ENCODE results near the gene SLC7A14.

SLC7A14 gene

DNA sequence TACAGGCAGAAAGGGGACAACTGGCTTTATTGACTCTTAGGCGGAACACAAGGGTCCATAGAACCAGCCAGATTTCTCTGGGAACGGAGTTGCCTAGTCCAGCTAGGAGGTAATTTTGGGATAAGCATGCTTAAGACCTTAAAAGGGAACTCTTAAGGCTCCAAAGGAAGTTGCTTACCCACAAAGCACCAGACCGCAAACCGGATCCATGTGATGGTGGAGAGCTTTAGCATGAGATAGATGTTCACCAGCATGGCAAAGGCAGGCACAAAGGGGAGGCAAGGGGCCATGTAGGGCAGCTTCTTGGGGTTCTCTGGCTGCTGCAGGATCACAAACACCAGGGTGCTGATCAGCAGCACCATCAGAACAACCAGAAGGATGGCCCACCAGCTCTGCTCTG lies 105.8 kb downstream of the SLC7A14 start:
- H3K4me1 Mint-ChIP-seq (ENCODE audit: low read depth in 2 of 2): no peaks in the 10 kb centered on the region

DNA sequence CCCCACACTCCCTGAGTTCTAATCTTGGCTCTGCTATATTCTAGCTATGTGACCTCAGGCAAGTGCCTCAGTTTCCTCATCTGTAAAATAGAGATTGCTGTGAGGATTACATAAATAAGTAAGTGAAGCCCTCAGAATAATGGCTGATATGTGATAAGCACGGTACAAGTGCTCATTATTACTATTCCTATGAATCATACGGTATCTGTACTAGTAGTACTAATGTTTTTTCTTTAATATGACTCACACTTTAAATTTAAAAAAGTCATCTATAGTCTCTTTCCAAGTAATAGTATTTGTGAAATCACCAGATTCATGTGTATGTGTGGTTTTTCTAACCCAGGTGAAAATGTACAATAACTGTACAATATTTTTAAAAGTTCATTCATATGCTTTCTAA lies 108.5 kb downstream of the SLC7A14 start:
- no peaks in the 10 kb centered on the region for H3K9me3 Mint-ChIP-seq
- H3K4me1 Mint-ChIP-seq (ENCODE audit: low read depth in 2 of 2): no peaks in the 10 kb centered on the region
- ATAC-seq (replicated peaks): no peak
- H3K27me3 Mint-ChIP-seq: peaks cover 12 to 56% of the 10 kb centered on the region in 2 donors
- no peaks in the 10 kb centered on the region for H3K36me3 Mint-ChIP-seq (ENCODE audit: insufficient read depth)
- H3K27ac Mint-ChIP-seq: no peak overlapping the region
- no peak for DNase-seq
- no peak overlapping the region for H3K4me3 Mint-ChIP-seq

More for the DNA sequence above, 105.8 kb downstream of the SLC7A14 start:
- ATAC-seq (replicated peaks) (no peak), DNase-seq (no peak)
- H3K36me3 Mint-ChIP-seq (ENCODE audit: insufficient read depth): no peaks in the 10 kb centered on the region
- no peak overlapping the region for H3K4me3 Mint-ChIP-seq
- no peak overlapping the region for H3K27ac Mint-ChIP-seq
- H3K9me3 Mint-ChIP-seq: no peaks in the 10 kb centered on the region
- peaks cover 11 to 58% of the 10 kb centered on the region in 2 donors for H3K27me3 Mint-ChIP-seq

DNA sequence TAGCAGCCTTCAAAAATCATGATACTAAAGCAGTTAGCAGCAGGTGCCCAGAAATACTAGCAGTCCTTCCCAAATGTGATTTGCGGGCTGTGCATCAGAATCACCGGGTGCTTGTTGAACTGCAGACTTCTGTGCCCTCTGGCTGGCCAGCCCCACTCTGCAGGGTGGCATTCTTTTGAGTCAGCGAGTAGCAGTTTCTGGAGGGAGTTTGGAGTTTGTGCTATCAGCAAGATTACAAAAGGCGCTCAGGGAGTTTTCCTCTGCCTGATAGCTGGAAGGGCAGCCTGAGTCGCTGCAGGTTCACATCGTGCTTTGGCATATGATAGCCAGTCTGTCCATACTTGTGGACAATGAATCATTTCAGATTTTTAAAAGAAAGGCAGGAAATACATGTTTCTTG lies 109.6 kb downstream of the SLC7A14 start:
- Mint-ChIP-seq H3K4me3 (no peak overlapping the region), H3K27me3 (peaks cover 20 to 65% of the 10 kb centered on the region in 2 donors), H3K4me1 (ENCODE audit: low read depth in 2 of 2) (no peaks in the 10 kb centered on the region), H3K9me3 (no peaks in the 10 kb centered on the region), H3K36me3 (ENCODE audit: insufficient read depth) (no peaks in the 10 kb centered on the region), H3K27ac (no peak overlapping the region)
- ATAC-seq (replicated peaks) (no peak), DNase-seq (no peak)

DNA sequence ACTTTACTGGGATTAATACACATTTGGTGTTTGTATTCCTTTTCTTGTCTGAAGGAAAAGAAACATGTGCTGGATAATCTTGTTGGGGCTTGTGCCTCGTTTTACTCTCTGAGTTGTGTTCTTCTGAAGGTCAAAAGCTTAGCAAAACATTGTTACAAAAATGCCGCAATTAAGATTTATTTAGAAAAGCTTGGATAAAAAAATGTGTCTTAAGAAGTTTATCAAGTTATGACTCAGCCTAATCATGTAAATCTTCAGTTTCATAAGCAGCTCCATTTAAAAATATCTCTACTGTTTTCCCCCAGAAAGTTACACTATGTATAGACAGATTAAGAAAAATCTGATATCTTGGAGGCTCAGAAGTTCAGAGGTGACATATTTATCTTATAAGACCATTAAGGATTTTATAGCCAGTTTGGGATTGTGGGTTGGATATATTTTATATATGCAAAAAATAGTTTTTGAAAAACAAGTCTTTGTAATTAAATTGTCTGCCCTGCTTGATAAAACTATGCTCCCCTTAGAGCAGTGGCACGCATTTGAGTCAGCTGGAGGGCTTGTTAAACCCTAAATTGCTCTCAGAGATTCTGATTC lies 110.7 kb downstream of the SLC7A14 start:
- ATAC-seq (replicated peaks): no peak
- DNase-seq: no peak
- Mint-ChIP-seq H3K36me3 (ENCODE audit: insufficient read depth) (no peaks in the 10 kb centered on the region), H3K9me3 (no peaks in the 10 kb centered on the region), H3K27ac (no peak overlapping the region), H3K4me3 (no peak overlapping the region), H3K4me1 (ENCODE audit: low read depth in 2 of 2) (no peaks in the 10 kb centered on the region), H3K27me3 (peaks cover 25 to 67% of the 10 kb centered on the region in 2 donors)

DNA sequence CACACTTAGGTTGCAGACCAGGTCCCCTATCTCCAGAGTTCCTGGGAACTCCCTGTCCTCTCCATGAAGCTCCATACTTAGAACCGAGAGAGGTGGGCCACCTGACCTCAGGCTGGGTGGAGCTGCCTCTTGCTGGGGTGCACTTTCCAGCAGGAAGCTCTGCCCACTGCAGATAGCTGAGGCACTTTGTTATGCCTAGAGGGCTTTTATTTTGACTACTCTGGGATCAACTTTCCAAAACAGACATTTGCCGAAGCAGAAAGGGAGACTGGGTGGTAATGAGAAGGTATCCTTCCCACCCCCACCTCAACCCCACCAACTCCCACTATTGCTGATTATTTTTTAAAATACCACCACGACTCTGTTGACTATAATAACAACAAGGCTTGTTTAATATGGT lies 112.5 kb downstream of the SLC7A14 start:
- no peak overlapping the region for H3K4me3 Mint-ChIP-seq
- no peak overlapping the region for H3K27ac Mint-ChIP-seq
- no peaks in the 10 kb centered on the region for H3K4me1 Mint-ChIP-seq (ENCODE audit: low read depth in 2 of 2)
- H3K27me3 Mint-ChIP-seq: peaks cover 31 to 72% of the 10 kb centered on the region in 2 donors
- ATAC-seq (replicated peaks): no peak
- no peaks in the 10 kb centered on the region for H3K9me3 Mint-ChIP-seq
- H3K36me3 Mint-ChIP-seq (ENCODE audit: insufficient read depth): no peaks in the 10 kb centered on the region
- DNase-seq: no peak

DNA sequence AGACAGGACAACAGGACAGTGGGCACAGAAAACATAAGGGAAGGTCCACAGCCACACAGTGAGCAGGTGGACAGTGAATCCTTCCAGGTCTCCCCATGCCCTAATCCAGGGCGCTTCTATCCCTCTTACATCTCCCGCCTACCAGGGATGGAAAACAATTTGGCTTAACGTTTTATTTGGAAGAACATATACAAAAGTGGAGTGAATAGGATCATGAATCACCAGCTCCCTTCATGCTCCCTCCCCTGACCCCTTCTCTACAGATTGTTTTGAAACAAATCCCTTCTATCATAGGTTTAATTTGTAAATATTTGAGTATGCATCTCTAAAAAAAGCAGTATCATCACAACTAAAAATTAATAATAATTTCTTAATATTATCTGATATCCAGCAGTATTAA lies 114.7 kb downstream of the SLC7A14 start:
- H3K9me3 Mint-ChIP-seq: no peaks in the 10 kb centered on the region
- ATAC-seq (replicated peaks): no peak
- no peak overlapping the region for H3K27ac Mint-ChIP-seq
- H3K27me3 Mint-ChIP-seq: peaks cover 31 to 80% of the 10 kb centered on the region in 2 donors
- no peak overlapping the region for H3K4me3 Mint-ChIP-seq
- no peaks in the 10 kb centered on the region for H3K36me3 Mint-ChIP-seq (ENCODE audit: insufficient read depth)
- no peak for DNase-seq
- H3K4me1 Mint-ChIP-seq (ENCODE audit: low read depth in 2 of 2): no peaks in the 10 kb centered on the region

DNA sequence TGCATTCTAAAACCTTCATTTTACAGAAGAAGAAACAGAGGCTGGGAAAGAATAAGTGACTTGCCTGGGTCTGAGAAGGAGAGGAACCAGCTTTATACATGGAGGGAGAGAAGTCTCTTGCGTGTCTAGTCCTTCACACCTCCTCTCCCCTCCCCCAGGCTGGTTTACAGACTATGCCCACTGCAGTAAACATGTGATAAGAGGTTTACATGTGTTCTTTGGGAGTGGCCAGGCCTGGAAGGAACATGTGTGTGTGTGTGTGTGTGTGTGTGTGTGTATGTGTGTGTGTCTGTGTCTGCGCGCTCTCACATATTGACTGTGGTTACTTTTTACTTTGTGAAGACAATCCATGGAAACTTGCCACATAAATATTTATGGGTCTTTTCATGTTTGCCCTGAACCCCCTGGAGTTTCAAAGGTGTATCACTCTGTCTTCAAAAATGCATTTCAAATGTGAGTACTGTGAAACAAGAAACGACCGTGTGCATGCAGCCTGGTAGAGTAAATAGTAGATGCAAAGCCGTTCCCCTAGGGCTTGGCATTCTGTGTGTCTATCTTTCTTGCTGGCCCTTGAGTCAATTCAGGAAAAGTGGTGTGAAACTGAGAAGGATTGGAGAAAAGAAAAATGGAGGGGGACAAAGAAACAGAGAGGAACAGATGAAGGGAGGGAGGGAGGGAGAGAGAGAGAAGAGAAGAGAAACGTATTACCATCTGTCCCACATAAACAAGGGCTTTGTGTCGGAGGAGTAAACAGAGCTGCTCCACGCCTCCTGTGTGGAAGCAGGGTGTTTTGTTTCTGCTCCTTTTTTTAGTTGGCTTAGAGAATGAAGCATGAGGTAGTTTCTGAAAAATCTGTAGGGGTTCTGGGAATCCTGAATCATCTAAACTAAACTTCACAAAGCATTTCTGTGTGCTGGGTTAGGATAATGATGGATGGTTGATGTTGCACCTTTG lies 115.5 kb downstream of the SLC7A14 start:
- Mint-ChIP-seq H3K9me3 (no peaks in the 10 kb centered on the region), H3K27ac (no peak overlapping the region), H3K4me3 (no peak overlapping the region), H3K36me3 (ENCODE audit: insufficient read depth) (no peaks in the 10 kb centered on the region), H3K4me1 (ENCODE audit: low read depth in 2 of 2) (no peaks in the 10 kb centered on the region), H3K27me3 (peaks cover 31 to 72% of the 10 kb centered on the region in 2 donors)
- DNase-seq: no peak
- ATAC-seq (replicated peaks): no peak

DNA sequence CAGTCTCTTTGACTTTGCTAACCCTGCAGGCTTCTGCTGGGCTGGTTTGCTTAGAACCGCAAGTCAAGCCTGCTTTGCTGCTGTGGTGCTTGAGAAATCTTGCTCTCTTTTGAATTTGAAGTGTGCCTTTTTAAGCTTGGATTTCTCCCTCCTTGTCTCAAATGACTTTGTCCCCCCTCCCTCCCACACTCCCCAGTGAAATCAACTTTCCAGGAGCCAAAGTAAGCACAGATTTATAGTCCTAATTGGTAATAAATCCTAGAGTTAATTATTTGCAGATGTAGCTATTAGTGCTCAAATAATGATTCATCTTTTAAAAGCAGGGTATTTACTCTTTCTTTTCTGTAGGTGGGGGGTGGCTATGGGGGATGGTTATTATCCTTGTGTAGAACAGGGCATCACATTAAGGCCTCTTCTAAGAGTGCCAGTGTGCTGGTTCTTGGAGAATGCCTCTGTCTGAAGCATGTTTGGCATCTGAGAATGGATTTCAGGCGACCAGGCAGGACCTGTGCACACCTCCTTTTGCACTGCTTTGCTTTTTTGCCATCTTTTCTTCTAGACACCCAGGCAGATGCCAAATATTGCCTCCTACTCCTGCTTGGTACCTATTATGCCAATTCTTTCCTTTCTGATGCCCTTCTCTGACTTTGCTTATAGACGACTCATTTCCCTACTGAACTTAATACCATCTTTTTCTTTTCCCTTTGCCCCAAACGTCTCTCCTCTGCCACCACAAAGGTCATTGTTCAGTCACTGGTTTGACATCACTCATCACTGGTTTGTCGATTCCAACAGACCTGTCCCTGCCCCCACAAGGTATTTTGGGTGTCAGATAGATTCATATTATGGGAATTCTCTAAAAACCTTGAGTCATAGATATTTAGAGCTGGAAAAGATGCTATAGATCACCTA lies 116.5 kb downstream of the SLC7A14 start:
- Mint-ChIP-seq H3K36me3 (ENCODE audit: insufficient read depth) (no peaks in the 10 kb centered on the region), H3K27me3 (peaks cover 32 to 66% of the 10 kb centered on the region in 2 donors), H3K4me1 (ENCODE audit: low read depth in 2 of 2) (no peaks in the 10 kb centered on the region), H3K9me3 (no peaks in the 10 kb centered on the region), H3K4me3 (no peak overlapping the region), H3K27ac (no peak overlapping the region)
- DNase-seq (no peak), ATAC-seq (replicated peaks) (no peak)

DNA sequence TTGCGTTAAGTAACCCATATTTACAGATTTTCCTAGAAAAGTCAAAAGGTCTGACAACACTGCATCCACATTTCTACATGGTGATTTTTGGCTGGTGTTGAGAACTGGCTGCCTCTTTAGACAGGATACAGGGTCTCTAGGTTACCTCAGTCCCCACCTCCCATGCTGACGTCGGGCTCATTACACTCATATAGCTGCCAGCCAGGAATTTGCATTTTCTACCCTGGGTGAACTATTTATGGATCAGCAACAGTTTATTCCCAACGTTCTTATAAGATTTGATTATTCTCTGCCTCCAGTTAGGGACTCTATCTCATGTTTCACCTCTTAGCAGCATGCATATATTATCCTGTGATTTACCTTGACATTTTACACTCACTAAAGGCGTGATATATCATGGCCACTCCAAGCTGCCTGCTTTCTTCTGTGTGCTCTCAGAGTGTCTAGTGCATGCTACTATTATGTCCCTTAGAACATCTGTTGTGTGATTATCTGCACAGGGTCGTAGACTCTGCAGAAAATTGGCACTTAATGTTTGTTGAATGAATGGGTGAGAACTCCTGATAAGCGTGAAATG lies 118.2 kb downstream of the SLC7A14 start:
- ATAC-seq (replicated peaks) (no peak), DNase-seq (no peak)
- no peak overlapping the region for H3K27ac Mint-ChIP-seq
- H3K36me3 Mint-ChIP-seq (ENCODE audit: insufficient read depth): no peaks in the 10 kb centered on the region
- peaks cover 44 to 58% of the 10 kb centered on the region in 2 donors for H3K27me3 Mint-ChIP-seq
- H3K9me3 Mint-ChIP-seq: no peaks in the 10 kb centered on the region
- no peaks in the 10 kb centered on the region for H3K4me1 Mint-ChIP-seq (ENCODE audit: low read depth in 2 of 2)
- no peak overlapping the region for H3K4me3 Mint-ChIP-seq

DNA sequence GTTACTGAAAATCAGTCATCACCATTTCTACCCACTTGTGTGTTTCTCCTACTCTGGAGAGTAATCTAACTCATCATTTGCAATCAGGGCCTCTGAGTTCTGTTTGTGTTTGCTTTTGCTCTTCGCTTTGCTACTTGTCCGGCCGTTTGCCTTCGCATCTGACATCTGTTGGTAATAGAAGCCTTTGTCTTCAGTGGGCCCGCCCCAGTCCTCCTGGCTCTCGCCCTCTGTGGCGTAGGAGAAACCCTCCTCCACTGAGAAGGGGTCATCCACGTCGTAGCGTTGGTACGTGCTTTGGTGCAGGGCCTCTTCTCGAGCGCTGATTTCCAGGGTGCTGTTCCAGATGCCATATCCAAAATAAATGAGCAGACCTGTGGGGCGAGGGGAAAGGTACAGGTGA lies 118.9 kb downstream of the SLC7A14 start:
- peaks cover 48 to 59% of the 10 kb centered on the region in 2 donors for H3K27me3 Mint-ChIP-seq

DNA sequence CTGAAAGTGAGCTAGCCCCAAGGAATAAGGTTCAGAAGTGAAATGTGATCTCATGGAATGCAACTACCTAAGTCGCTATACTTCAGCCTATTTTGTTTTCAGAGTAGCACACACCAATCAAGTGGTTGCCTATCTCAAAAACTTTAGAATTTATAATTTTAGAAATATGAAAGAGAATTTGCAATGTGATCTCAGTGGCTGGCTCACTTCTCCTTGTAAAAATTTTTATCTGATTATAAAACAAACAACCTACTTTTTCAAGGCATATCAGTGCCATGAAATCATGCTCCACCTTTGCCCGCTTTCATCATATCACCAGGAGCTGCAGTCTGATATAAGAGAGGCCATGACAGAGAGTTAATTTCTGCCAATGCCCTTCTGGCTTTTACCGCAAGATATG lies 119.9 kb downstream of the SLC7A14 start:
- no peaks in the 10 kb centered on the region for H3K4me1 Mint-ChIP-seq (ENCODE audit: low read depth in 2 of 2)
- no peaks in the 10 kb centered on the region for H3K9me3 Mint-ChIP-seq
- no peak for DNase-seq
- no peak overlapping the region for H3K4me3 Mint-ChIP-seq
- peaks cover 42 to 55% of the 10 kb centered on the region in 2 donors for H3K27me3 Mint-ChIP-seq
- no peak for ATAC-seq (replicated peaks)
- no peaks in the 10 kb centered on the region for H3K36me3 Mint-ChIP-seq (ENCODE audit: insufficient read depth)
- no peak overlapping the region for H3K27ac Mint-ChIP-seq

More for the DNA sequence above, 118.9 kb downstream of the SLC7A14 start:
- Mint-ChIP-seq H3K4me3 (no peak overlapping the region), H3K9me3 (no peaks in the 10 kb centered on the region), H3K4me1 (ENCODE audit: low read depth in 2 of 2) (no peaks in the 10 kb centered on the region), H3K36me3 (ENCODE audit: insufficient read depth) (no peaks in the 10 kb centered on the region), H3K27ac (no peak overlapping the region)
- DNase-seq (no peak), ATAC-seq (replicated peaks) (no peak)

DNA sequence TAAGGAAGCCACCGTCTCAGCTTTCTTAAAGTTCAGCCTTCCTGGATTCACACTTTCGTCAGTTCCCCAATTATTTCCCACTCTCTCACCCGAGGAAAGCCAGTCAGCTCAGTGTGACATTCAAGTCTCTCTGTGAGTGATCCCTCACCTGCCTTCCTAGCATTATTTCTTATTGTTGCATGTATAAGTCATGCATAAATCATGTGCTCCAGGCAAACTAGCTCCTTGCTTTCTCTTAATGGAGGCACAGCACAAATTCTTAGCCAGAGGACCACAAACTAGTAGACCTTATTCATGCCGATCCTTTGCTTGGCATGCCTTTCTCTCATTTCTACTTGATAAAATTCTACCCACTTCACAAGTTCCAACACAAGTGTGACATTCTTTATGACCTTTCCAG lies 122.9 kb downstream of the SLC7A14 start:
- Mint-ChIP-seq H3K4me3 (no peak overlapping the region), H3K27me3 (peaks cover 28 to 48% of the 10 kb centered on the region in 2 donors), H3K27ac (no peak overlapping the region), H3K9me3 (no peaks in the 10 kb centered on the region), H3K4me1 (ENCODE audit: low read depth in 2 of 2) (no peaks in the 10 kb centered on the region), H3K36me3 (ENCODE audit: insufficient read depth) (no peaks in the 10 kb centered on the region)
- ATAC-seq (replicated peaks) (no peak), DNase-seq (no peak)

DNA sequence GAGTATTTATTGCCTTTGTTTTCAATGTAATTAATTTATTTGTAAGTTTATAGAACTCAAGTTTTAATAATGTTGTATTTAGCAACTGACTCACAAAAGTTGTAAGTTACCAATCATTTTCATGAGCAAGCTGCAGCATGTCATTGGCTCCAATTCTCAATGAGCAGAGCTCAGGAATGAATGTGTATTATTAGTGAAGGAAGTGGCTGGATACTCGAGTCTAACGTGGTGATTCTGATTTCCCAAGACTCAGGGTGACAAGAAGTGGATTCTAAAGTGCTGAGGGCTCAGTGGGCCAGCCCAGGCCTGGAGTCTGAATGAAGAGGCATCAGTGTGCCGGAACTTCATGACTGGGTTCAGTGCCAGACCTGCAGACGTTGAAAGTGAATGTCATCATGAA lies 127.6 kb downstream of the SLC7A14 start:
- Mint-ChIP-seq H3K4me1 (ENCODE audit: low read depth in 2 of 2) (no peaks in the 10 kb centered on the region), H3K9me3 (no peaks in the 10 kb centered on the region), H3K4me3 (no peak overlapping the region), H3K36me3 (ENCODE audit: insufficient read depth) (no peaks in the 10 kb centered on the region), H3K27ac (no peak overlapping the region), H3K27me3 (peaks cover 32 to 64% of the 10 kb centered on the region in 2 donors)
- DNase-seq (no peak), ATAC-seq (replicated peaks) (no peak)

Data from effector memory CD8-positive, alpha-beta T cell (primary cell).